NCI-H460 (cell line): ENCODE results near the gene GNAI2. TPM values are rescaled to one million over a fixed set of nuclear protein-coding genes. Genes with fewer than 3 reads are reported as not detected.

Experiments used
- small RNA-seq, 2 experiments: library from RNA; depleted of rRNA; stranded (forward); fragments of <200 nt; gene quantifications; one replicate each; pipeline ENCODE3, GENCODE V24; 2014
- total RNA-seq: library from RNA; depleted of rRNA; stranded (reverse); fragments of >200 nt; shearing (Covaris generic); gene quantifications from 2 replicates; pipeline ENCODE4 v1.2.3, GENCODE V29; 2014; rRNA removed

GNAI2 gene
- total RNA-seq, 1 experiment from 2014 or later, result 45.5 TPM

Small RNA genes lying within 50 kb of the gene (small RNA-seq; reads per million reads assigned to genes)
- gene MIR5787, result 0 reads per million in 2 experiments

Other genes starting within 250 kb of the GNAI2 start
- 56.9 and 61.4 TPM in 2 replicates for gene RBM5, start 147.3 kb upstream of the GNAI2 start, total RNA-seq
- gene SEMA3F, start 80.9 kb upstream of the GNAI2 start, total RNA-seq, result 4.4 and 5.4 TPM in 2 replicates
- not detected in 2 replicates for gene GNAT1, start 44.6 kb upstream of the GNAI2 start, total RNA-seq
- 0.09 and 0.27 TPM in 2 replicates for gene SLC38A3, start 30.9 kb upstream of the GNAI2 start, total RNA-seq
- gene SEMA3B, start 32.9 kb downstream of the GNAI2 start, total RNA-seq, result 4.9 and 6.1 TPM in 2 replicates
- gene LSMEM2, start 42.9 kb downstream of the GNAI2 start, total RNA-seq, result not detected in 2 replicates
- 116 TPM in 2 replicates for gene IFRD2, start 56.2 kb downstream of the GNAI2 start, total RNA-seq
- gene HYAL3, start 63.2 kb downstream of the GNAI2 start, total RNA-seq, result 13.0 and 15.1 TPM in 2 replicates
- gene NAA80, start 63.2 kb downstream of the GNAI2 start, total RNA-seq, result 7.2 and 7.6 TPM in 2 replicates
- gene HYAL1, start 67.4 kb downstream of the GNAI2 start, total RNA-seq, result 5.9 and 6.2 TPM in 2 replicates
- gene HYAL2, start 86.5 kb downstream of the GNAI2 start, total RNA-seq, result 19.9 and 28.5 TPM in 2 replicates
- gene TUSC2, start 92.0 kb downstream of the GNAI2 start, total RNA-seq, result 15.4 and 17.6 TPM in 2 replicates
- gene RASSF1, start 104.6 kb downstream of the GNAI2 start, total RNA-seq, result 8.9 and 9.4 TPM in 2 replicates
- 0.30 and 1.1 TPM in 2 replicates for gene ZMYND10, start 109.5 kb downstream of the GNAI2 start, total RNA-seq
- 16.8 and 17.3 TPM in 2 replicates for gene NPRL2, start 114.6 kb downstream of the GNAI2 start, total RNA-seq
- gene CYB561D2, start 114.7 kb downstream of the GNAI2 start, total RNA-seq, result 8.3 and 8.9 TPM in 2 replicates
- 27.7 and 31.7 TPM in 2 replicates for gene TMEM115, start 123.3 kb downstream of the GNAI2 start, total RNA-seq